HepG2 (cell line): ENCODE results near the gene UBE2E1. TPM values are rescaled to one million over a fixed set of nuclear protein-coding genes. Genes with fewer than 3 reads are reported as not detected.

Experiments used
- ATAC-seq: fragments of 200-7000 bp; cut with Tn5 transposase; 3 replicates; pipeline ENCODE4 v1.9.1; 2020; ENCODE audit warnings: mild to moderate bottlenecking, moderate library complexity
- BruUV-seq: library from RNA; stranded (reverse); fragments of 400-500 nt; replicated peaks from 2 replicates; lab custom pipeline; 2021; lab: Mats Ljungman, UMichigan
- CTCF ChIA-PET: fragments of 300-600 bp; formaldehyde crosslinking; extraction: SDS; loops from one replicate; lab custom pipeline; 2021; ENCODE audit warnings: low total read pairs, inconsistent platforms, low intra/inter-chr PET ratio; lab: Yijun Ruan, JAX
- POLR2A ChIA-PET: fragments of 350-600 bp; sonication (Branson Sonifier 250); formaldehyde crosslinking; loops from one replicate; lab custom pipeline; 2020; ENCODE audit warnings: antibody characterized with exemption, inconsistent platforms; lab: Yijun Ruan, JAX
- DNase-seq: peaks from one replicate; pipeline ENCODE4 v3.0.0-alpha.2; 2015; ENCODE audit warnings: low spot score
- FAIRE-seq: peaks from 3 replicates; lab custom pipeline; 2011; peaks lifted over from hg19 to GRCh38; lab: Jason Lieb, UNC
- H2AFZ ChIP-seq: one replicate; pipeline ENCODE4 v1.6.1; 2011; ENCODE audit warnings: low read length, inconsistent platforms
- H3K27ac ChIP-seq: fragments of 300-600 bp; 3 replicates; pipeline ENCODE4 v1.8.0; 2011; ENCODE audit warnings: mixed run types, mild to moderate bottlenecking, mixed read lengths, low read length, inconsistent platforms; ENCODE audit not compliant: insufficient read depth; ENCODE audit errors: extremely low read length
- H3K27me3 ChIP-seq, 2 experiments: fragments of 200-600 bp in 1 of 2; 2 replicates in 1 of 2; 3 replicates in 1 of 2; pipeline versions ENCODE4 v1.6.0 to v1.8.0; 2011; ENCODE audit warnings: low read length in 2 of 2, mild to moderate bottlenecking in 2 of 2, moderate library complexity in 2 of 2, inconsistent platforms in 1 of 2; ENCODE audit not compliant: insufficient read depth in 2 of 2, control insufficient read depth in 1 of 2
- H3K36me3 ChIP-seq, 2 experiments: fragments of 200-600 bp in 1 of 2; replicated peaks in 1 of 2; 2 replicates in 1 of 2; 3 replicates in 1 of 2; pipeline versions ENCODE4 v1.5.1 to v1.8.0; 2011; ENCODE audit warnings: low read length in 2 of 2, inconsistent platforms in 1 of 2; ENCODE audit not compliant: insufficient read depth in 2 of 2, control insufficient read depth in 1 of 2
- H3K4me1 ChIP-seq: 2 replicates; pipeline ENCODE4 v1.5.1; 2012; ENCODE audit warnings: low read length, inconsistent platforms; ENCODE audit not compliant: insufficient read depth
- H3K4me2 ChIP-seq: 2 replicates; pipeline ENCODE4 v1.6.0; 2011; ENCODE audit warnings: low read depth, low read length, inconsistent platforms
- H3K4me3 ChIP-seq, 3 experiments: fragments of 200-600 bp in 1 of 3; sonication (generic), shearing (Covaris generic) in 1 of 3; replicated peaks in 1 of 3; 2 replicates each; pipeline ENCODE4 v1.5.1; 2011 to 2016; ENCODE audit warnings: low read length in 3 of 3, inconsistent platforms in 2 of 3, low read depth in 2 of 3, mild to moderate bottlenecking in 2 of 3, control low read depth in 1 of 3, mixed read lengths in 1 of 3; ENCODE audit not compliant: insufficient read depth in 1 of 3
- H3K79me2 ChIP-seq: one replicate; pipeline ENCODE4 v1.6.1; 2011; ENCODE audit warnings: low read length, inconsistent platforms; ENCODE audit not compliant: insufficient read depth
- H3K9ac ChIP-seq: 2 replicates; pipeline ENCODE4 v1.6.0; 2011; ENCODE audit warnings: mild to moderate bottlenecking, low read depth, low read length, inconsistent platforms; ENCODE audit not compliant: insufficient read depth
- H3K9me3 ChIP-seq: 2 replicates; pipeline ENCODE4 v1.5.1; 2012; ENCODE audit warnings: mild to moderate bottlenecking, low read length
- H4K20me1 ChIP-seq: 2 replicates; pipeline ENCODE4 v1.6.0; 2011; ENCODE audit warnings: inconsistent platforms, mild to moderate bottlenecking, low read length, moderate library complexity; ENCODE audit not compliant: insufficient read depth
- ATF7 ChIP-seq, 2 experiments: fragments of 450-650 bp in 1 of 2; sonication (generic) in 1 of 2; formaldehyde crosslinking in 1 of 2; IDR thresholded peaks; 2 replicates each; pipeline versions ENCODE4 v1.4.0 to v1.6.1; 2016 to 2020; ENCODE audit warnings: antibody characterized with exemption in 1 of 2, mild to moderate bottlenecking in 1 of 2, missing genetic modification reagents in 1 of 2
- CBX2 ChIP-seq, 2 experiments: fragments of 200-600 bp in 1 of 2; sonication (generic); formaldehyde crosslinking in 1 of 2; IDR thresholded peaks; 2 replicates each; pipeline versions ENCODE4 v1.7.0 to v1.8.1; 2018 to 2022; ENCODE audit warnings: low read depth in 2 of 2, low read length in 1 of 2, mild to moderate bottlenecking in 1 of 2, missing genetic modification reagents in 1 of 2
- HDAC2 ChIP-seq: sonication (generic); formaldehyde crosslinking; IDR thresholded peaks from 2 replicates; pipeline ENCODE4 v1.4.0; 2020; ENCODE audit warnings: missing genetic modification reagents
- MAFF ChIP-seq: IDR thresholded peaks from 2 replicates; pipeline ENCODE4 v1.6.1; 2011; ENCODE audit warnings: low read depth, low read length, improper control_type of control experiment
- MAFK ChIP-seq, 2 experiments: IDR thresholded peaks in 1 of 2; conservative IDR thresholded peaks in 1 of 2; 2 replicates each; pipeline ENCODE4 v1.6.1; 2011; ENCODE audit warnings: improper control_type of control experiment in 2 of 2, low read length in 2 of 2
- SAP130 ChIP-seq: IDR thresholded peaks from 2 replicates; pipeline ENCODE4 v1.6.1; 2016; ENCODE audit warnings: low read depth
- ZNF276 ChIP-seq: sonication (generic); formaldehyde crosslinking; IDR thresholded peaks from 2 replicates; pipeline ENCODE4 v1.4.0; 2020; ENCODE audit warnings: mild to moderate bottlenecking, low read depth, missing genetic modification reagents
- ZNF530 ChIP-seq: sonication (generic); formaldehyde crosslinking; IDR thresholded peaks from 2 replicates; pipeline ENCODE4 v1.5.0; 2020; ENCODE audit warnings: low read depth, mild to moderate bottlenecking, missing genetic modification reagents
- ZNF788 ChIP-seq: sonication (generic); formaldehyde crosslinking; IDR thresholded peaks from 2 replicates; pipeline ENCODE4 v1.5.0; 2020; ENCODE audit warnings: mild to moderate bottlenecking, missing genetic modification reagents, borderline replicate concordance
- ZNF792 ChIP-seq: IDR thresholded peaks from 2 replicates; pipeline ENCODE4 v1.6.1; 2016
- WGBS: methylation state at CpG from one replicate; pipeline ENCODE4 v1.1.6; 2017; ENCODE audit warnings: low lambda C conversion rate; 5-methylcytosine and 5-hydroxymethylcytosine counted together
- in situ Hi-C: cut with HindIII; loops from 2 replicates; pipeline ENCODE4 v1.10.0; 2017; ENCODE audit warnings: low pct_unique_long_range_greater_than_20kb; ENCODE audit not compliant: extremely low pct_ligation_motif_present
- intact Hi-C: fragments of 100-400 bp; cut with micrococcal nuclease; formaldehyde crosslinking; loops from one replicate; pipeline ENCODE4 v1.10.0; 2022; ENCODE audit not compliant: unreplicated experiment
- polyA plus RNA-seq, 8 experiments: library from polyadenylated mRNA; depleted of rRNA in 3 of 8; stranded (reverse) in 7 of 8; unstranded in 1 of 8; fragments of >200 nt; fragmentation: Illumina TruSeq in 4 of 8; extraction: Trizol in 4 of 8; gene quantifications; 2 replicates each; pipeline versions ENCODE4 v1.2.1 to v1.2.3, GENCODE V29; 2011 to 2016; ENCODE audit warnings: low read depth in 4 of 8, missing spikeins in 1 of 8, mixed read lengths in 1 of 8; ENCODE audit not compliant: insufficient read depth in 1 of 8
- total RNA-seq, 5 experiments: library from RNA; depleted of rRNA; stranded (reverse); fragments of >200 nt; fragmentation: Illumina TruSeq; extraction: Trizol; gene quantifications; 2 replicates each; pipeline ENCODE4 v1.2.3, GENCODE V29; 2016; ENCODE audit warnings: low read depth in 1 of 5
- TF ChIP-seq, protein P1 (sequence below): sonication (generic); formaldehyde crosslinking; conservative IDR thresholded peaks from 2 replicates; pipeline ENCODE4 v1.4.0; 2020; ENCODE audit warnings: missing genetic modification reagents
- TF ChIP-seq, protein P2 (sequence below): sonication (generic); formaldehyde crosslinking; IDR thresholded peaks from 2 replicates; pipeline ENCODE4 v1.4.0; 2020; ENCODE audit warnings: missing genetic modification reagents

The UBE2E1 gene
- total and polyA plus RNA-seq, 2 of the 13 experiments (the other 11 are each of a cell fraction or from before 2014, with no cell fraction given): 55.4 to 61.8 TPM

DNA sequence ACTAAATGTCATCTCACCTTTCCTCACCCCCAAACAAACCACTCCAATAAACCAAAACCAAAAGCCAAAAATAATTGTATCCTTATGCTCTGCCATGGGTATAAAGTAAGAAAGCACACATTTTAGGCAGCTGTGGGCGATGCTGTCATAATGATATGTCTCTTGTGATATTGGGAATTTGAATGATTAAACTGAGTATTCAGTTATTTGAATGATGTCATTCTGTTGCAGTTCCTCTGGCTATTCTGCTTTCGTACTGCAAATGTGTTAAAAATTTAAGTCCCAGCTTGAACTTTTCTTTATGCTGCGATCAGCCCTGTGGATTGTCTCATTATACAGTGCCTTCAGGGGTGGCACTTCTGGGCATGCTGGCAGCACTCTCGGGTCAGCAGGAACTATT lies 128.5 kb downstream of the UBE2E1 start:
- no peak overlapping the region for H3K27ac ChIP-seq
- WGBS: 13% methylated on average over 4 of the region's 4 CpGs
- peaks cover 0 to 5% of the 10 kb centered on the region in 2 experiments; a peak in 2 of 5 replicates for H3K27me3 ChIP-seq
- H3K36me3 ChIP-seq: no peaks in the 10 kb centered on the region
- H4K20me1 ChIP-seq: no peaks in the 10 kb centered on the region
- DNase-seq: no peak
- H3K9ac ChIP-seq: no peak overlapping the region
- no peaks in the 10 kb centered on the region for H3K79me2 ChIP-seq
- H3K9me3 ChIP-seq: no peaks in the 10 kb centered on the region
- H2AFZ ChIP-seq: no peak overlapping the region
- in situ Hi-C loops (no loop called here), intact Hi-C loops (no loop called here)
- H3K4me1 ChIP-seq: no peaks in the 10 kb centered on the region
- TF ChIP-seq, protein P1, sequence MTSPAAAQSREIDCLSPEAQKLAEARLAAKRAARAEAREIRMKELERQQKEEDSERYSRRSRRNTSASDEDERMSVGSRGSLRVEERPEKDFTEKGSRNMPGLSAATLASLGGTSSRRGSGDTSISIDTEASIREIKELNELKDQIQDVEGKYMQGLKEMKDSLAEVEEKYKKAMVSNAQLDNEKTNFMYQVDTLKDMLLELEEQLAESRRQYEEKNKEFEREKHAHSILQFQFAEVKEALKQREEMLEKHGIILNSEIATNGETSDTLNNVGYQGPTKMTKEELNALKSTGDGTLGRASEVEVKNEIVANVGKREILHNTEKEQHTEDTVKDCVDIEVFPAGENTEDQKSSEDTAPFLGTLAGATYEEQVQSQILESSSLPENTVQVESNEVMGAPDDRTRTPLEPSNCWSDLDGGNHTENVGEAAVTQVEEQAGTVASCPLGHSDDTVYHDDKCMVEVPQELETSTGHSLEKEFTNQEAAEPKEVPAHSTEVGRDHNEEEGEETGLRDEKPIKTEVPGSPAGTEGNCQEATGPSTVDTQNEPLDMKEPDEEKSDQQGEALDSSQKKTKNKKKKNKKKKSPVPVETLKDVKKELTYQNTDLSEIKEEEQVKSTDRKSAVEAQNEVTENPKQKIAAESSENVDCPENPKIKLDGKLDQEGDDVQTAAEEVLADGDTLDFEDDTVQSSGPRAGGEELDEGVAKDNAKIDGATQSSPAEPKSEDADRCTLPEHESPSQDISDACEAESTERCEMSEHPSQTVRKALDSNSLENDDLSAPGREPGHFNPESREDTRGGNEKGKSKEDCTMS (CRISPR knock-in tag): no peak
- TF ChIP-seq SAP130: no peak
- peak; percentile 81 for TF ChIP-seq ATF7 (IDR thresholded peaks at IDR 0.05)
- no peak for TF ChIP-seq ATF7 (CRISPR knock-in tag; IDR thresholded peaks at IDR 0.05)
- TF ChIP-seq HDAC2 (CRISPR knock-in tag): no peak
- ChIA-PET POLR2A (no interaction called here), CTCF (no interaction called here)
- no peak for FAIRE-seq
- H3K4me2 ChIP-seq: no peak overlapping the region
- ATAC-seq: no peak
- no TSS peak for BruUV-seq
- no peak overlapping the region for H3K4me3 ChIP-seq

DNA sequence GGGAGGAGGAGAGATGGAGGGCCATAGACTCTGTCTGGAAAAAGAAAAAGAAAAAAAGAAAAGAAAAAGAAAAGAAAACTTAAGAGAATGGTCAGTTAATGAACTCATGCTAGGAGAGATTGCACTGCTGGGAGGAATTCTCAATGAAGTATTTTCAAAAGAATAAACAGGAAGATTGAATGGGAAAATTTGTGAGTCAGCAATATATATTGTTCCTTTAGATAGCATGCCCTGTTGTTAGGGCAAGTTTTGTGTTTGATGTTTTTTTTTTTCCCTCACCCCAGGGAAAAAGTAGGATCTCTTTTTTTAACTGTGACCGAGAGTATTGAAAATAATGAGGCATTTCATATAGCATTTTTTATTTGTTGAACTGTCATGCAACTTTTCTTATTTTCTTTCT lies 131.5 kb downstream of the UBE2E1 start:
- ATAC-seq (no peak), FAIRE-seq (no peak), DNase-seq (no peak)
- no peaks in the 10 kb centered on the region for H3K79me2 ChIP-seq
- ChIA-PET CTCF (no interaction called here), POLR2A (no interaction called here)
- TF ChIP-seq MAFK (conservative IDR thresholded peaks at IDR 0.05 in 1 of 2, IDR thresholded peaks at IDR 0.05 in 1 of 2; ENCODE audit: low read length in 2 of 2) (peak; percentile 74 to 82), MAFF (peak; percentile 78), ZNF788 (no peak), ZNF276 (CRISPR knock-in tag) (no peak), ZNF792 (CRISPR knock-in tag) (no peak), CBX2 (IDR thresholded peaks at IDR 0.05; ENCODE audit: low read depth, low read length) (no peak), CBX2 (CRISPR knock-in tag; IDR thresholded peaks at IDR 0.05; ENCODE audit: low read depth) (no peak), ZNF530 (no peak)
- TF ChIP-seq, protein P2, sequence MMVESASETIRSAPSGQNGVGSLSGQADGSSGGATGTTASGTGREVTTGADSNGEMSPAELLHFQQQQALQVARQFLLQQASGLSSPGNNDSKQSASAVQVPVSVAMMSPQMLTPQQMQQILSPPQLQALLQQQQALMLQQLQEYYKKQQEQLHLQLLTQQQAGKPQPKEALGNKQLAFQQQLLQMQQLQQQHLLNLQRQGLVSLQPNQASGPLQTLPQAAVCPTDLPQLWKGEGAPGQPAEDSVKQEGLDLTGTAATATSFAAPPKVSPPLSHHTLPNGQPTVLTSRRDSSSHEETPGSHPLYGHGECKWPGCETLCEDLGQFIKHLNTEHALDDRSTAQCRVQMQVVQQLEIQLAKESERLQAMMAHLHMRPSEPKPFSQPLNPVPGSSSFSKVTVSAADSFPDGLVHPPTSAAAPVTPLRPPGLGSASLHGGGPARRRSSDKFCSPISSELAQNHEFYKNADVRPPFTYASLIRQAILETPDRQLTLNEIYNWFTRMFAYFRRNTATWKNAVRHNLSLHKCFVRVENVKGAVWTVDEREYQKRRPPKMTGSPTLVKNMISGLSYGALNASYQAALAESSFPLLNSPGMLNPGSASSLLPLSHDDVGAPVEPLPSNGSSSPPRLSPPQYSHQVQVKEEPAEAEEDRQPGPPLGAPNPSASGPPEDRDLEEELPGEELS (CRISPR knock-in tag): no peak
- no peak overlapping the region for H2AFZ ChIP-seq
- WGBS: 40% methylated on average over 1 of the region's 1 CpG
- in situ Hi-C loops: no loop called here
- no peaks in the 10 kb centered on the region for H3K9me3 ChIP-seq
- H3K9ac ChIP-seq: no peak overlapping the region
- H3K4me3 ChIP-seq: no peak overlapping the region
- no peaks in the 10 kb centered on the region for H3K4me1 ChIP-seq
- no peak overlapping the region for H3K27ac ChIP-seq
- H3K27me3 ChIP-seq: peaks cover 0 to 9% of the 10 kb centered on the region in 2 experiments; a peak in 2 of 5 replicates
- no TSS peak for BruUV-seq
- H3K4me2 ChIP-seq: no peak overlapping the region
- H4K20me1 ChIP-seq: no peaks in the 10 kb centered on the region
- H3K36me3 ChIP-seq: no peaks in the 10 kb centered on the region
- intact Hi-C loops: no loop called here
